ENCODE results near the gene ABLIM3.

Gene ABLIM3

GRCh38 chr5:149246906-149247305 is 105.6 kb downstream of the ABLIM3 start:
- Histone ChIP-seq H2BK15ac (ENCODE audit: low read depth, poor library complexity, severe bottlenecking) (no peak overlapping the region), H4K8ac (ENCODE audit: low read length) (no peak overlapping the region), H3K4me3 (ENCODE audit: insufficient read depth in 1 of 2, low read depth in 1 of 2, low read length in 2 of 2) (no peak overlapping the region), H3K4ac (ENCODE audit: low read depth in 1 of 2, low read length in 2 of 2) (no peak overlapping the region), H3K9ac (ENCODE audit: low read length) (no peak overlapping the region), H3K27ac (ENCODE audit: low read length, poor library complexity, severe bottlenecking) (no peak overlapping the region), H2BK12ac (ENCODE audit: low read length in 2 of 2) (no peak overlapping the region), H4K91ac (ENCODE audit: low read length) (no peak overlapping the region), H2BK120ac (ENCODE audit: low read depth, low read length) (no peak overlapping the region), H3K14ac (ENCODE audit: low read length in 2 of 2) (no peak overlapping the region), H3K9me3 (ENCODE audit: control insufficient read depth, low read length) (peaks cover 4% of the 10 kb centered on the region), H2AFZ (ENCODE audit: low read depth, low read length) (no peak overlapping the region), H3K4me2 (ENCODE audit: low read length, poor library complexity, severe bottlenecking) (no peak overlapping the region), H3K27me3 (ENCODE audit: control insufficient read depth in 1 of 2, insufficient read depth in 1 of 2, low read length in 2 of 2) (no peaks in the 10 kb centered on the region), H3K18ac (ENCODE audit: low read depth in 1 of 2, low read length in 2 of 2) (no peak overlapping the region), H3K36me3 (ENCODE audit: control insufficient read depth in 1 of 2, insufficient read depth in 2 of 2, low read depth in 1 of 2, low read length in 2 of 2) (peaks cover 7 to 97% of the 10 kb centered on the region in 2 experiments), H3K79me1 (replicated peaks; ENCODE audit: low read length, poor library complexity, severe bottlenecking) (no peaks in the 10 kb centered on the region), H3K4me1 (ENCODE audit: control insufficient read depth, insufficient read depth, low read depth, low read length) (peaks cover 2% of the 10 kb centered on the region), H2AK5ac (ENCODE audit: low read length, severe bottlenecking) (no peak overlapping the region), H3K23ac (ENCODE audit: low read length in 2 of 2) (no peak overlapping the region), H2BK5ac (ENCODE audit: low read depth, low read length, poor library complexity, severe bottlenecking) (no peak overlapping the region)
- DNase-seq, result no peak
- WGBS, result 90% methylated on average over 2 of the region's 4 CpGs

GRCh38 chr5:149247726-149248125 is 106.4 kb downstream of the ABLIM3 start:
- H3K4me1 ChIP-seq (ENCODE audit: control insufficient read depth, insufficient read depth, low read depth, low read length), result peaks cover 2% of the 10 kb centered on the region

GRCh38 chr5:149251546-149251945 is 110.3 kb downstream of the ABLIM3 start:
- Histone ChIP-seq H2BK5ac (ENCODE audit: low read depth, low read length, poor library complexity, severe bottlenecking) (no peak overlapping the region), H2BK120ac (ENCODE audit: low read depth, low read length) (no peak overlapping the region), H3K4me2 (ENCODE audit: low read length, poor library complexity, severe bottlenecking) (no peak overlapping the region), H3K36me3 (ENCODE audit: control insufficient read depth in 1 of 2, insufficient read depth in 2 of 2, low read depth in 1 of 2, low read length in 2 of 2) (peaks cover 5 to 94% of the 10 kb centered on the region in 2 experiments), H3K4ac (ENCODE audit: low read depth in 1 of 2, low read length in 2 of 2) (no peak overlapping the region), H3K9ac (ENCODE audit: low read length) (no peak overlapping the region), H2BK12ac (ENCODE audit: low read length in 2 of 2) (no peak overlapping the region), H3K14ac (ENCODE audit: low read length in 2 of 2) (no peak overlapping the region), H2AK5ac (ENCODE audit: low read length, severe bottlenecking) (no peak overlapping the region), H3K9me3 (ENCODE audit: control insufficient read depth, low read length) (peaks cover 4% of the 10 kb centered on the region), H3K18ac (ENCODE audit: low read depth in 1 of 2, low read length in 2 of 2) (no peak overlapping the region), H3K23ac (ENCODE audit: low read length in 2 of 2) (no peak overlapping the region), H3K4me3 (ENCODE audit: insufficient read depth in 1 of 2, low read depth in 1 of 2, low read length in 2 of 2) (no peak overlapping the region), H4K91ac (ENCODE audit: low read length) (no peak overlapping the region), H3K79me1 (replicated peaks; ENCODE audit: low read length, poor library complexity, severe bottlenecking) (no peaks in the 10 kb centered on the region), H3K27ac (ENCODE audit: low read length, poor library complexity, severe bottlenecking) (no peak overlapping the region), H4K8ac (ENCODE audit: low read length) (no peak overlapping the region), H3K27me3 (ENCODE audit: control insufficient read depth in 1 of 2, insufficient read depth in 1 of 2, low read length in 2 of 2) (no peaks in the 10 kb centered on the region), H3K4me1 (ENCODE audit: control insufficient read depth, insufficient read depth, low read depth, low read length) (peaks cover 2% of the 10 kb centered on the region), H2BK15ac (ENCODE audit: low read depth, poor library complexity, severe bottlenecking) (no peak overlapping the region), H2AFZ (ENCODE audit: low read depth, low read length) (no peak overlapping the region)
- WGBS, result 86% methylated on average over 4 of the region's 4 CpGs
- DNase-seq, result no peak

More at GRCh38 chr5:149247726-149248125, 106.4 kb downstream of the ABLIM3 start:
- no peak overlapping the region for H2BK15ac ChIP-seq (ENCODE audit: low read depth, poor library complexity, severe bottlenecking)
- no peak overlapping the region for H3K27ac ChIP-seq (ENCODE audit: low read length, poor library complexity, severe bottlenecking)
- H3K4ac ChIP-seq (ENCODE audit: low read depth in 1 of 2, low read length in 2 of 2), result no peak overlapping the region
- H3K23ac ChIP-seq (ENCODE audit: low read length in 2 of 2), result no peak overlapping the region
- no peak overlapping the region for H2BK5ac ChIP-seq (ENCODE audit: low read depth, low read length, poor library complexity, severe bottlenecking)
- H3K79me1 ChIP-seq (replicated peaks; ENCODE audit: low read length, poor library complexity, severe bottlenecking), result no peaks in the 10 kb centered on the region
- no peak overlapping the region for H3K4me3 ChIP-seq (ENCODE audit: insufficient read depth in 1 of 2, low read depth in 1 of 2, low read length in 2 of 2)
- H3K36me3 ChIP-seq (ENCODE audit: control insufficient read depth in 1 of 2, insufficient read depth in 2 of 2, low read depth in 1 of 2, low read length in 2 of 2), result peaks cover 7 to 97% of the 10 kb centered on the region in 2 experiments
- H2AK5ac ChIP-seq (ENCODE audit: low read length, severe bottlenecking), result no peak overlapping the region
- WGBS, result 93% methylated on average over 8 of the region's 8 CpGs
- no peak overlapping the region for H3K4me2 ChIP-seq (ENCODE audit: low read length, poor library complexity, severe bottlenecking)
- no peak overlapping the region for H3K9ac ChIP-seq (ENCODE audit: low read length)
- no peak overlapping the region for H2BK120ac ChIP-seq (ENCODE audit: low read depth, low read length)
- peaks cover 4% of the 10 kb centered on the region for H3K9me3 ChIP-seq (ENCODE audit: control insufficient read depth, low read length)
- no peak for DNase-seq
- no peak overlapping the region for H2AFZ ChIP-seq (ENCODE audit: low read depth, low read length)
- H2BK12ac ChIP-seq (ENCODE audit: low read length in 2 of 2), result no peak overlapping the region
- no peak overlapping the region for H3K14ac ChIP-seq (ENCODE audit: low read length in 2 of 2)
- H4K8ac ChIP-seq (ENCODE audit: low read length), result no peak overlapping the region
- no peak overlapping the region for H4K91ac ChIP-seq (ENCODE audit: low read length)
- no peaks in the 10 kb centered on the region for H3K27me3 ChIP-seq (ENCODE audit: control insufficient read depth in 1 of 2, insufficient read depth in 1 of 2, low read length in 2 of 2)
- H3K18ac ChIP-seq (ENCODE audit: low read depth in 1 of 2, low read length in 2 of 2), result no peak overlapping the region

- 43% methylated on average over 3 of the region's 3 CpGs for WGBS
- Histone ChIP-seq H2AK5ac (ENCODE audit: low read length, severe bottlenecking) (no peak overlapping the region), H3K18ac (ENCODE audit: low read depth in 1 of 2, low read length in 2 of 2) (no peak overlapping the region), H3K79me1 (replicated peaks; ENCODE audit: low read length, poor library complexity, severe bottlenecking) (no peaks in the 10 kb centered on the region), H3K27ac (ENCODE audit: low read length, poor library complexity, severe bottlenecking) (no peak overlapping the region), H4K8ac (ENCODE audit: low read length) (no peak overlapping the region), H3K27me3 (ENCODE audit: control insufficient read depth in 1 of 2, insufficient read depth in 1 of 2, low read length in 2 of 2) (no peaks in the 10 kb centered on the region), H2BK5ac (ENCODE audit: low read depth, low read length, poor library complexity, severe bottlenecking) (no peak overlapping the region), H3K4ac (ENCODE audit: low read depth in 1 of 2, low read length in 2 of 2) (no peak overlapping the region), H3K23ac (ENCODE audit: low read length in 2 of 2) (no peak overlapping the region), H2BK120ac (ENCODE audit: low read depth, low read length) (no peak overlapping the region), H3K9me3 (ENCODE audit: control insufficient read depth, low read length) (no peaks in the 10 kb centered on the region), H3K9ac (ENCODE audit: low read length) (no peak overlapping the region), H4K91ac (ENCODE audit: low read length) (no peak overlapping the region), H3K36me3 (ENCODE audit: control insufficient read depth in 1 of 2, insufficient read depth in 2 of 2, low read depth in 1 of 2, low read length in 2 of 2) (peaks cover 5 to 71% of the 10 kb centered on the region in 2 experiments), H3K4me2 (ENCODE audit: low read length, poor library complexity, severe bottlenecking) (no peak overlapping the region), H2BK15ac (ENCODE audit: low read depth, poor library complexity, severe bottlenecking) (no peak overlapping the region), H2AFZ (ENCODE audit: low read depth, low read length) (no peak overlapping the region), H3K4me3 (ENCODE audit: insufficient read depth in 1 of 2, low read depth in 1 of 2, low read length in 2 of 2) (no peak overlapping the region), H3K4me1 (ENCODE audit: control insufficient read depth, insufficient read depth, low read depth, low read length) (peaks cover 11% of the 10 kb centered on the region), H2BK12ac (ENCODE audit: low read length in 2 of 2) (no peak overlapping the region), H3K14ac (ENCODE audit: low read length in 2 of 2) (no peak overlapping the region)
- peak; percentile 44 for DNase-seq
Observed at GRCh38 chr5:149254506-149254905, 113.2 kb downstream of the ABLIM3 start.

All from mesenchymal stem cell (in vitro differentiated cells and primary cell).